ENCODE measurements around the gene TRAF7.
"Not testable (repeated sequence)": the region's sequence is repeated elsewhere in the genome, so short reads cannot be mapped to it uniquely, and the experiment has no call there.

TRAF7 gene

DNA sequence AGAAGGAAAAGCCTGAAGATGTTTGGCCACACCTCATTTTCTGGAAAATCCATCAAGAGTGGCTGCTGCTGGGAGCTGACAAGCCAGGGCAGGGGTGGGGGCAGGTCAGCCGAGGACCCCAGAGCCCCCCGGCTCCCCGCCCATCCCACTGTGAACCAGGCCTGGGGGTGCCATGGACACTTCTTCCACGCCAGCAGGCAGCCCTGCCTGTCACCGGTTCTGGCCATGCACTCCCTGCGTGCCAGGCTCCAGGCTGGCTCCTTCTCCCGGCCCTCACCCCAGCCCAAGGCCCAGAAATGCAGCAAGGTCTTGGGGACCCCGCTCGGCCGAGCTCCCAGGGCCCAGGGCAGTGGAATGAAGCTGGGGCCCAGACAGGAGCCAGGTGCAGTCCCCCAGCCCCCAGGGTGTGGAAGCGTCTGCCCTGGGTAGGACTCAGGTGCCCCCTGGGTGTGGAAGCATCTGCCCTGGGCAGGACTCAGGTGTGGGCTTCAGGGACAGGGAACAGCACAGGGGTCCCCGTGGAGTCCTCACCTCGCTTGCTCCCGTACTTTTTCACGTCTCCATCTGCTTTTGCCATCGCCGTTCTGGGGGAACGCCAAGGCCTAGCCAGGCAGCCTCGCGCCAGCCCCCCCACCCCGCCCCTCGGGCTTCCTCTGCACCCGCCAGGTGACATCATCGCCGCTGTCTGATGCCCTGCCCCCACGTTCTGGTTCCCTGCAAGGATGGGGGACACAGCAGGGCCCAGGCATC, 32.5 kb upstream of the TRAF7 start:
- DNase-seq = not testable (repeated sequence)

GRCh38 chr16:2123706-2124376, 31.7 kb upstream of the TRAF7 start:
- DNase-seq = not testable (repeated sequence)

DNA sequence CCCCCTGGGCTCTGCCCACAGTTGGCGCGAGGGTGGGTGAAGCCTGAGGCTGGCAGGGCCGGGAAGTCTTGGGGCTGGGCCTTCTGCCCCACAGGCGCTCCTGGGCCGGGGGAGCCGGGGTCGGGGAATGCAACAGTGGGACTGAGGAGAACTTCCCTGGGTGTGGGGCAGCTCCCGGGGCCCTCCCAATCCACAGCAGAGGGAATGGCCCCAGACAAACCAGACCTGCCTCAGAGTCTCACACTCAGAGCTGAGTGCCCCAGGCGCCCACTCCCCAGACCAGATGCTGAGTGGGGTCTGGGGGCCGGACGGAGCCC, 31.2 kb upstream of the TRAF7 start:
- not testable (repeated sequence) for DNase-seq

DNA sequence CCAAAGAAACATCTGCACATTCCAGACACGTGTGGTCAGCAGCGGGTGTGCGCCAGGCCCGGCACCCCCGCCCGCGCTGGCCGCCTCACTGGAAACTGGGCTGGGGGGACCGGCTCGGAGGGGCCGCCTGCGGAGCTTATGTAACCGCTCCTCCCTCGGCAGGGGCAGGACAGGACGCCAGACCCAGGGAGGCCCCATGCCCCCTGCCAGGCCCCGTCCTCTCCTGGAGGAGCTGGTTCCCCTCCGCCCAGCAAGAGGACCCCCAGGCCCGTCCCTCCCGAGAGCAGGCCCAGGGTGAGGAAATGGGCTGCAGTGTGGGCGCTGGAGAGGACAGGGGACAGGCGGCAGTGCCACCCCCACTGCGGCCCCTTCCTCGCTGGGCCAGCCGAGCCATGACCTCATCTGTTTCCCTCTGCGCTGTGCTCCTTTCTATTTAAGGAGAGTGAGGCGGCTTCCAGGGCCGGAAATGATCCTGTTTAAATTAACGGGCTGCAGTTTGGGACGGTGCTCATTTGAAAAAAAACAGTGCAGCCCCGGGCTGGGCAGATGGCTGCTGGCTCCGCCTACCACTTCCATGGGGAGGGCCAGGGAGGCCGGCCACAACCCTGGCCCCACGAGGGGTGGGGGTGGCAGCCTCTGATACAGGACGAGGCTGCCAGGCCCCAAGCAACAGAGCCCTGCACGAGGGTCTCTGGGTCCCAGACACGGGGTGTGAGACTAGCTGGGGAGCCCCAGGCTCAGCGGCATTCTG, 30.7 kb upstream of the TRAF7 start:
- DNase-seq = peak in 1 of 2 donors; percentile 15

- not testable (repeated sequence) for DNase-seq
Measured at GRCh38 chr16:2125609-2126008, 30.0 kb upstream of the TRAF7 start.

DNA sequence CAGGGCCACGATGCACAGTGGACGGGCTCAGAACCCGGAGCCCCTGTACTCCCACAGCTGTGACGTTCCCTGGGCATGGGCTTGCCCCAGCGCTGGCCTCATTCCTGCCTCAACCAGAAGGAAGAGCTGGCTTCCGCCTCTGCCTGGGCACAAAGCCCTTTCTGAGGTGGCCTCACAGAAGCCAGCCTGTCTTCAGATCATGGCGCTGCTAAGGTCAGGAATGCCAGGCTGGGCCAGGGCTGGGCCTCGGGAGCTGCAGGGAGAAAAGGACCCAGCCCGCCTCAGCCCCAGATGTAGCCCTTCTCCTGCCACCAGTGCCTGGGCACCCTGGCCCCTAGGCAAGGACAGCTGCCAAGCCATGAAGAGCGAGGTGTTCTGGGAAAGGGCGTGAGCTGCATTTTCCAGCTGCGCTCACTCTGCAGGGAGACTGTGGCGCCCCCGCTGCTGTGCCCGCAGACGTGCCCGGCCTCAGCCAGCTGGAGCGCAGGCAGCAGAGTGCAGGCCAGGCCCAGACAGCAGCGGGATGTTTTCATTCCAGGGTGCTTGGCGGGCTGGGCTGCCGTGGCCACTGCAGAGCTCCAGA, 29.3 kb upstream of the TRAF7 start:
- DNase-seq = not testable (repeated sequence)

GRCh38 chr16:2126928-2127556, 28.5 kb upstream of the TRAF7 start:
- not testable (repeated sequence) for DNase-seq

- DNase-seq = not testable (repeated sequence)
Measured at GRCh38 chr16:2127630-2128280, 27.8 kb upstream of the TRAF7 start.

GRCh38 chr16:2129251-2129650, 26.3 kb upstream of the TRAF7 start:
- DNase-seq = not testable (repeated sequence)

GRCh38 chr16:2129890-2130447, 25.6 kb upstream of the TRAF7 start:
- not testable (repeated sequence) for DNase-seq

DNA sequence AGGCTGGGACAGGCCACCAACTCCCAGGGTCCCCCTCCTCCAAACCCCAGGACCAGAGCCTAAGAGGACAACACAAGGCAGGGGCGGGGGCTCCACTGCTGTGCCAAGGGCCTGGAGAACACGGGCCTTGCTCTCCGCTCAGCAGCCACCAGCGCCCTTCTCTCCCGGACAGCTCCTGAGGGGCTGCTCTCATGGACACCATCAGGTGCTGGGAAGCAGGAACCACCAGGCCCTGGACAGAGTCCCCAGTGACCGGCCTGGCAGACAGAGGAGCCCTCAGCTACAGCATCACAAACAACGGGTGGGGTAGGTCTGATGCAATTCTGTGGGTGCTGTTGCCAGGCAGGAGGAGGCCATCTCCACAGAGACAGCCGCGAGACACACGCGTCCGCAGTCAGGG, 21.8 kb upstream of the TRAF7 start:
- not testable (repeated sequence) for DNase-seq

DNA sequence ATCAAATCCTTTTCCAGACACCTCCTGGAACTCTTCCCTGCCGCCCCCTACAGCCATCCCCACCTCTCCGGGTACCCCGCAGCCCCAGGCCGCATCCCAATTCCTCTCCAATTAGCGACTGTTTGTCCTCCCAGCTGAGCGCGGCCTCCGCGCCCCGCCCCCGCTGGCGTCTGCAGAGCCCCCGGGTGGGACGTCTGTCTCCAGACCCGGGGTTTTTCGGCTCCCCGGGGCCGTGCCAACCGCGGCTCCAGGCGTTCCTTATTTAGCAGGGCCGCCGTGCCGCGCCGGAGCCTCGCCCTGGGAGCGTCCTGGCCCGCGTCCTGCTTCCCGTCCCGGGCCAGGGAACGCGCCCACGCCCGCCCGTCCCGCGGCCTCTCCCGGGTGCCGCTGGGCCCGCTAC, 20.5 kb upstream of the TRAF7 start:
- not testable (repeated sequence) for DNase-seq

DNA sequence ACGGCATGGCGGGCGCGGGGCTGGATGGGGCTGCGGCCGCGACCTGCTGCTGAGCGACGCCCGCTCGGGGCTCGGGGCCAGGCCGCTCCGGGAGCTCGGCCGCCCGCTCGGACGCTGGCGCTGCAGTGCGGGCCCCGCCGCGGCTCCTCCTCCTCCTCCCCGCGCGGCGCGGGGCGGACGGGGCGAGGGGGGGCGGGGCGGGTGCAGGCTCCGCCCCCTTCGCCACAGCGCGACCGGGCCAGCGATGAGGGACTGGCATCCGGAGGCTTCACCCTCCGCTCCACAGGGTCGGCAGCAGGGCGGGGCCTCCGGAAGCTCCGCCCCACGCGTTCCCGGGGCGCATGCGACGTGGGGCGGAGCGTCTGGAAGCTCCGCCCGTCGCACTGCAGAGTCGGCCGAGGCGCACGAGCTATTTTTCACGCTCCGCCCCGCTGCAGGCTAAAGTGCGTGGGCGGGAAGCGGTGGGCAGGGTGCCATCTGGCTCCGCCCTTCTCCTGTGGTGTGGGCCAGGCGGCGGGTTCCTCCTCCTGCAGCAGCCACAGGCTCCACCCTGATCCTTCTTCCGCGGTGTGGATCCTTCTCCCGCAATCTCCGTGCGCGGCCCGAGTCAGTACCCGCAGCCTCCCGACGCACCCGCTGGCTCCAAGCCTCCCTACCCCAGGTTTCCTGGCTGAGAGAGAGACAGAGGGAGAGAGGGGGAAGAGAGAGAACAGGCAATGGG, 19.7 kb upstream of the TRAF7 start, which contains the start of gene PKD1:
Gene PKD1 (minus strand): TSS at position 129 of the 721 bp plus-strand sequence. CDS start 209 bp downstream, outside the sequence.
- peak; percentile 52 to 78 for DNase-seq

DNA sequence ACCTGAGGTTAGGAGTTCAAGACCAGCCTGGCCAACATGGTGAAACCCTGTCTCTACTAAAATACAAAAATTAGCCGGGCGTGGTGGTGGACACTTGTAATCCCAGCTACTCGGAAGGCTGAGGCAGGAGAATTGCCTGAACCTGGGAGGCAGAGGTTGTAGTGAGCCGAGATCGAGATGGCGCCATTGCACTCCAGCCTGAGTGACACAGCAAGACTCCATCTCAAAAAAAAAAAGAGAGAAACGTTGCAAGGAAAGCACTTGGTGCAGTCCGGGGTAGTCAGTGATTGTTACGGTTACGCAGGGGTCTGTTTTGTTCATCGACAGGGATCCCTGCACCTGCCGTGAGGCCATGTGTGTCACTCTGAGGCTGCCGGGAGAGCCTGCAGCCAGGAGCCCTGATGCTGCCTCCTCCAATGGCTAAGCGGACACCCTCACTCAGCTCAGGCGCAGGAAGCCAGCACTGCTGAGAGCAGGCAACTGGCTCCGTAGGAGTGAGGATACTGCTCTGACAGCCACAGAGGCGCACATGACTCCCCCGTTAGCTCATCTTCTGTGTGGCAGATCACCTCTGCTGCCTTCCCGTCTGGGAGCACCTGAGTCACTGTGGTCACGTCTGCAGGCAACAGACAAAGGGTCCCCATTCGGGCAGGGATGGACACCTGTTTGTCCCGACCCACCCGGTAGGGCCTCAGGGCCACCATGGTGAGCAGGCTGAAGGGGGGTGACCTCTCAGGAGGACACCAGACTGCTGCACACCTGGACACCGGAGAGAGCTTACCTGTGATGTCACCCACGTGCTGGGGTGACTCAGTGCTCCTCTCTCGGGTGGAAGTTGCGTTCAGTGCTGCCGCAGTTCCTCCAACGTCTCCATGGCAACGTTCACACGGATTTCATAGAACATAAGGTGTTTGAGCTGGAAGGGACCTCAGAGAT, 12.4 kb upstream of the TRAF7 start:
- DNase-seq = no peak

DNA sequence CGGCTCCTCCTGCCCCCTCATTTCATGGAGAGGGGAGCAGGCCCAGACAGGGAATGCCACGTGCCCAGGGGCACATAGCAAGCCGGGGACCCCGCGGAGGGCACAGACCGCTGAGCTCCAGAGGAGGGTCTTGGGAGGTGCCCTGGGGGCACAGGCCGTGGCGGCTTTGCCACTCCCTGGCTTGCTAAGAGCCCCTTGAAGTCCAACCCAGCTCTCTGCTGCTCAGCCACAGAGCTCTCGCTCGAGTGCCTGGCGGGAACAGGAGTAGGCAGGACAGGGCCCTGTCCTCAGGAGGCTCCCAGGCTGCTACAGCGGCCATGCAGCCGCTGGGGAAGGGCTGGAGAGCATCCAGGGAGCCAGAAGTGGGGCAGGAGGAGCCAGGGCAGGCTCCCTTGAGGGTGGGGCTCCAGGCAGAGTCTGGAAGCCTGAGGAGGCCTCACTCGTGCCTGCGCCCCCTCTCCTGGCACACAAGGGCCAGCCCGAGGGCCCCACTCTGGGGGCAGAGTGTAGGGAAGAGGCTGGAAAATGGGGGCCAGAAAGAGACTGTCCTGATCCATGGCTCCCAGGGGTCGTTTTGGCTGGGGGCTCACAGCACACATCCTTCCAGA, 11.6 kb upstream of the TRAF7 start:
- DNase-seq = no peak

DNA sequence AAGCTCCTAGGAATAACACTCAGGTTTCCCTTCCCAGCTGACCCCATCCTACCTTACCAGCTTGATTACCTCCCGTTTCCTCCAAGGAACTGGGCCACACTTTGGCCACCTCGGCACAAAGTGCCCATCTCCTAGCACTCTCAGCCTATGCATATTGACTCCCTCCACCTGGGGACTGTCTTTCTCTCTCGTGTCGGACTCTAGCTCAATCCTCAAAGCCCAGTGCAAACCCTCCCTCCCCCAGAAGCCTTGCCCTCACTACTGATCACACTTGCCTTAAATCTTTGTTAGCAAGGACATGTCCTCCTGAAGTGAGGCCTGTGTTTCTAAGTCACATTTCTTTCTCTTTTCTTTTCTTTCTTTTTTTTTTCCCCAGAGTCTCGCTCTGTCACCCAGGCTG, 9.7 kb upstream of the TRAF7 start:
- DNase-seq = no peak

- DNase-seq = no peak
Measured at GRCh38 chr16:2147378-2147777, 8.2 kb upstream of the TRAF7 start.

GRCh38 chr16:2147981-2148671, 7.5 kb upstream of the TRAF7 start, which contains the start of gene RAB26:
RAB26 (plus strand) TSS chr16:2148625; CDS start chr16:2148784, 159 bp downstream.
- DNase-seq = no peak

Measured in bone marrow (tissue), 2 donors.